HepG2 (cell line): ENCODE data around the gene SERPINE3. TPM values are rescaled to one million over a fixed set of nuclear protein-coding genes. Genes with fewer than 3 reads are reported as not detected.

ENCODE experiments used
- ATAC-seq: fragments of 200-7000 bp; cut with Tn5 transposase; 3 replicates; pipeline ENCODE4 v1.9.1; 2020; ENCODE audit warnings: mild to moderate bottlenecking, moderate library complexity
- BruUV-seq: library from RNA; stranded (reverse); fragments of 400-500 nt; replicated peaks from 2 replicates; lab custom pipeline; 2021; lab: Mats Ljungman, UMichigan
- CTCF ChIA-PET: fragments of 300-600 bp; formaldehyde crosslinking; extraction: SDS; loops from one replicate; lab custom pipeline; 2021; ENCODE audit warnings: low total read pairs, inconsistent platforms, low intra/inter-chr PET ratio; lab: Yijun Ruan, JAX
- POLR2A ChIA-PET: fragments of 350-600 bp; sonication (Branson Sonifier 250); formaldehyde crosslinking; loops from one replicate; lab custom pipeline; 2020; ENCODE audit warnings: antibody characterized with exemption, inconsistent platforms; lab: Yijun Ruan, JAX
- DNase-seq: peaks from one replicate; pipeline ENCODE4 v3.0.0-alpha.2; 2015; ENCODE audit warnings: low spot score
- FAIRE-seq: peaks from 3 replicates; lab custom pipeline; 2011; peaks lifted over from hg19 to GRCh38; lab: Jason Lieb, UNC
- H2AFZ ChIP-seq: one replicate; pipeline ENCODE4 v1.6.1; 2011; ENCODE audit warnings: low read length, inconsistent platforms
- H3K27ac ChIP-seq: fragments of 300-600 bp; 3 replicates; pipeline ENCODE4 v1.8.0; 2011; ENCODE audit warnings: mixed run types, mild to moderate bottlenecking, mixed read lengths, low read length, inconsistent platforms; ENCODE audit not compliant: insufficient read depth; ENCODE audit errors: extremely low read length
- H3K27me3 ChIP-seq, 2 experiments: fragments of 200-600 bp in 1 of 2; 2 replicates in 1 of 2; 3 replicates in 1 of 2; pipeline versions ENCODE4 v1.6.0 to v1.8.0; 2011; ENCODE audit warnings: low read length in 2 of 2, mild to moderate bottlenecking in 2 of 2, moderate library complexity in 2 of 2, inconsistent platforms in 1 of 2; ENCODE audit not compliant: insufficient read depth in 2 of 2, control insufficient read depth in 1 of 2
- H3K36me3 ChIP-seq, 2 experiments: fragments of 200-600 bp in 1 of 2; replicated peaks in 1 of 2; 2 replicates in 1 of 2; 3 replicates in 1 of 2; pipeline versions ENCODE4 v1.5.1 to v1.8.0; 2011; ENCODE audit warnings: low read length in 2 of 2, inconsistent platforms in 1 of 2; ENCODE audit not compliant: insufficient read depth in 2 of 2, control insufficient read depth in 1 of 2
- H3K4me1 ChIP-seq: 2 replicates; pipeline ENCODE4 v1.5.1; 2012; ENCODE audit warnings: low read length, inconsistent platforms; ENCODE audit not compliant: insufficient read depth
- H3K4me2 ChIP-seq: 2 replicates; pipeline ENCODE4 v1.6.0; 2011; ENCODE audit warnings: low read depth, low read length, inconsistent platforms
- H3K4me3 ChIP-seq, 3 experiments: fragments of 200-600 bp in 1 of 3; sonication (generic), shearing (Covaris generic) in 1 of 3; replicated peaks in 1 of 3; 2 replicates each; pipeline ENCODE4 v1.5.1; 2011 to 2016; ENCODE audit warnings: low read length in 3 of 3, inconsistent platforms in 2 of 3, low read depth in 2 of 3, mild to moderate bottlenecking in 2 of 3, control low read depth in 1 of 3, mixed read lengths in 1 of 3; ENCODE audit not compliant: insufficient read depth in 1 of 3
- H3K79me2 ChIP-seq: one replicate; pipeline ENCODE4 v1.6.1; 2011; ENCODE audit warnings: low read length, inconsistent platforms; ENCODE audit not compliant: insufficient read depth
- H3K9ac ChIP-seq: 2 replicates; pipeline ENCODE4 v1.6.0; 2011; ENCODE audit warnings: mild to moderate bottlenecking, low read depth, low read length, inconsistent platforms; ENCODE audit not compliant: insufficient read depth
- H3K9me3 ChIP-seq: 2 replicates; pipeline ENCODE4 v1.5.1; 2012; ENCODE audit warnings: mild to moderate bottlenecking, low read length
- H4K20me1 ChIP-seq: 2 replicates; pipeline ENCODE4 v1.6.0; 2011; ENCODE audit warnings: inconsistent platforms, mild to moderate bottlenecking, low read length, moderate library complexity; ENCODE audit not compliant: insufficient read depth
- ASH2L ChIP-seq: fragments of 300-600, 200-600 bp; sonication (generic); IDR thresholded peaks from 2 replicates; pipeline ENCODE4 v1.7.0; 2017; ENCODE audit warnings: low read depth, mild to moderate bottlenecking, moderate library complexity, mixed read lengths, low read length; ENCODE audit not compliant: insufficient read length
- NFE2L1 ChIP-seq: sonication (generic); formaldehyde crosslinking; IDR thresholded peaks from 2 replicates; pipeline ENCODE4 v1.4.0; 2020; ENCODE audit warnings: missing genetic modification reagents, mild to moderate bottlenecking, borderline replicate concordance
- PAWR ChIP-seq: sonication (generic); formaldehyde crosslinking; IDR thresholded peaks from 2 replicates; pipeline ENCODE4 v1.4.0; 2020; ENCODE audit warnings: missing genetic modification reagents, mild to moderate bottlenecking, borderline replicate concordance
- ZMAT3 ChIP-seq: sonication (generic); formaldehyde crosslinking; conservative IDR thresholded peaks from 2 replicates; pipeline ENCODE4 v1.7.0; 2021; ENCODE audit warnings: missing genetic modification reagents
- ZNF749 ChIP-seq: sonication (generic); formaldehyde crosslinking; IDR thresholded peaks from 2 replicates; pipeline ENCODE4 v1.8.0; 2022; ENCODE audit warnings: mild to moderate bottlenecking, missing genetic modification reagents, moderate library complexity, borderline replicate concordance
- WGBS: methylation state at CpG from one replicate; pipeline ENCODE4 v1.1.6; 2017; ENCODE audit warnings: low lambda C conversion rate; 5-methylcytosine and 5-hydroxymethylcytosine counted together
- in situ Hi-C: cut with HindIII; loops from 2 replicates; pipeline ENCODE4 v1.10.0; 2017; ENCODE audit warnings: low pct_unique_long_range_greater_than_20kb; ENCODE audit not compliant: extremely low pct_ligation_motif_present
- intact Hi-C: fragments of 100-400 bp; cut with micrococcal nuclease; formaldehyde crosslinking; loops from one replicate; pipeline ENCODE4 v1.10.0; 2022; ENCODE audit not compliant: unreplicated experiment
- polyA plus RNA-seq, 8 experiments: library from polyadenylated mRNA; depleted of rRNA in 3 of 8; stranded (reverse) in 7 of 8; unstranded in 1 of 8; fragments of >200 nt; fragmentation: Illumina TruSeq in 4 of 8; extraction: Trizol in 4 of 8; gene quantifications; 2 replicates each; pipeline versions ENCODE4 v1.2.1 to v1.2.3, GENCODE V29; 2011 to 2016; ENCODE audit warnings: low read depth in 4 of 8, missing spikeins in 1 of 8, mixed read lengths in 1 of 8; ENCODE audit not compliant: insufficient read depth in 1 of 8
- total RNA-seq, 5 experiments: library from RNA; depleted of rRNA; stranded (reverse); fragments of >200 nt; fragmentation: Illumina TruSeq; extraction: Trizol; gene quantifications; 2 replicates each; pipeline ENCODE4 v1.2.3, GENCODE V29; 2016; ENCODE audit warnings: low read depth in 1 of 5
- TF ChIP-seq, protein P1 (sequence below): sonication (generic); formaldehyde crosslinking; IDR thresholded peaks from 2 replicates; pipeline ENCODE4 v1.8.1; 2023; ENCODE audit warnings: mild to moderate bottlenecking, missing genetic modification reagents

SERPINE3 gene
- total and polyA plus RNA-seq, 2 of the 13 experiments (the other 11 are each of a cell fraction or from before 2014, with no cell fraction given) = not detected

DNA sequence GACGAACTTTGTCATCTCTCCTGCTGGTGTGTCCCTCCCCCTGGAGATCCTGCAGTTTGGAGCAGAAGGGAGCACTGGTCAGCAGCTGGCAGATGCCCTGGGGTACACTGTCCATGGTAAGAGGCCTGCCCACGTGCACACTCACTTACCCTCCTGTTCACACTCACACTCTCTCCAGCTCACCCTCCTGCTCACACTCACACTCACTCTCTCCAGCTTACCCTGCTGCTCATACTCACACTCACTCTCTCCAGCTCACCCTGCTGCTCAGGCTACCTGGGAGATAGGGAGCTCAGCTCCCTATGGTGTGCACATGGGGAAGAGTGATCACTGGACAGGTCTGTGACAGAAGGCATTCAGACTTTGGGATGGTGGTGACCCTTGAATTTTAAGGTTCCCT lies 1.7 kb downstream of the SERPINE3 start:
- peaks cover 8% of the 10 kb centered on the region; the same call in 1 of the 2 replicates for H3K4me1 ChIP-seq
- no peaks in the 10 kb centered on the region for H3K27me3 ChIP-seq
- H3K27ac ChIP-seq = no peak overlapping the region
- DNase-seq (no peak), ATAC-seq (peak; percentile 67), FAIRE-seq (no peak)
- peak overlapping the region; percentile 24 for H3K4me2 ChIP-seq
- WGBS = 5% methylated on average over 2 of the region's 2 CpGs
- H3K36me3 ChIP-seq = no peaks in the 10 kb centered on the region
- H3K4me3 ChIP-seq = no peak overlapping the region
- POLR2A ChIA-PET = no interaction called here
- CTCF ChIA-PET = no interaction called here
- H3K9ac ChIP-seq = no peak overlapping the region
- H4K20me1 ChIP-seq = no peaks in the 10 kb centered on the region
- H3K9me3 ChIP-seq = no peaks in the 10 kb centered on the region
- intact Hi-C loops (no loop called here), in situ Hi-C loops (no loop called here)
- no peak overlapping the region for H2AFZ ChIP-seq
- BruUV-seq = no TSS peak
- TF ChIP-seq ASH2L (peak; percentile 48), ZNF749 (CRISPR knock-in tag) (no peak)
- TF ChIP-seq, all 625 proteins: peak for 1
- no peaks in the 10 kb centered on the region for H3K79me2 ChIP-seq

DNA sequence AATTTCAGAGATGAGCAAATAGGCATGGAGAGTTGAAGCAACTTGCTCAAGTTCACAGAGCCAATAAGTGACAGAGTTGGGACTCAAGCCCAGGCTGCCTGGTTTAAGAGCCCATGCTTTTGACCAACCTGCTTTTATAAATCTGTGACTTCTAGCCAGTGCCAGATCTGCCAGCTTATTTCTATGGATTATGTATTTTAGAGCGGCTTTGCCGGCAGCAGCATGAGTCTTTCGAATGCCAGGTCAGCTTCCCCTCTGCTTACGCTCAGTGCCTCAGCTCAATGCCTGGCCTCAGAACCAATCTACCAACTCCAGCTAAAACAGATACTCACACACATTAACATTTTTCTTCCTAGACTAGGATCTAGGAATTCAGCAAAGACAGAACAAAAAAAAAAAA lies 2.3 kb downstream of the SERPINE3 start:
- POLR2A ChIA-PET = no interaction called here
- H4K20me1 ChIP-seq = no peaks in the 10 kb centered on the region

More for the DNA sequence above, 2.3 kb downstream of the SERPINE3 start:
- Histone ChIP-seq H3K36me3 (no peaks in the 10 kb centered on the region), H3K4me2 (no peak overlapping the region), H2AFZ (no peak overlapping the region), H3K27me3 (no peaks in the 10 kb centered on the region), H3K27ac (no peak overlapping the region), H3K4me3 (no peak overlapping the region), H3K9me3 (no peaks in the 10 kb centered on the region), H3K4me1 (peaks cover 8% of the 10 kb centered on the region; the same call in 1 of the 2 replicates), H3K79me2 (no peaks in the 10 kb centered on the region), H3K9ac (no peak overlapping the region)
- no TSS peak for BruUV-seq
- intact Hi-C loops = no loop called here
- CTCF ChIA-PET = no interaction called here
- WGBS = 96% methylated on average over 4 of the region's 4 CpGs
- in situ Hi-C loops = no loop called here
- TF ChIP-seq, protein P1, sequence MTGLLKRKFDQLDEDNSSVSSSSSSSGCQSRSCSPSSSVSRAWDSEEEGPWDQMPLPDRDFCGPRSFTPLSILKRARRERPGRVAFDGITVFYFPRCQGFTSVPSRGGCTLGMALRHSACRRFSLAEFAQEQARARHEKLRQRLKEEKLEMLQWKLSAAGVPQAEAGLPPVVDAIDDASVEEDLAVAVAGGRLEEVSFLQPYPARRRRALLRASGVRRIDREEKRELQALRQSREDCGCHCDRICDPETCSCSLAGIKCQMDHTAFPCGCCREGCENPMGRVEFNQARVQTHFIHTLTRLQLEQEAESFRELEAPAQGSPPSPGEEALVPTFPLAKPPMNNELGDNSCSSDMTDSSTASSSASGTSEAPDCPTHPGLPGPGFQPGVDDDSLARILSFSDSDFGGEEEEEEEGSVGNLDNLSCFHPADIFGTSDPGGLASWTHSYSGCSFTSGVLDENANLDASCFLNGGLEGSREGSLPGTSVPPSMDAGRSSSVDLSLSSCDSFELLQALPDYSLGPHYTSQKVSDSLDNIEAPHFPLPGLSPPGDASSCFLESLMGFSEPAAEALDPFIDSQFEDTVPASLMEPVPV (CRISPR knock-in tag) = no peak
- TF ChIP-seq NFE2L1 (CRISPR knock-in tag) (no peak), ZMAT3 (no peak), PAWR (CRISPR knock-in tag) (no peak)
- no peak for ATAC-seq
- FAIRE-seq = no peak
- DNase-seq = no peak
